Measurements from ENCODE around the gene PLEKHG4. TPM values are rescaled to one million over a fixed set of nuclear protein-coding genes. Genes with fewer than 3 reads are reported as not detected.

The PLEKHG4 gene
- polyA plus RNA-seq, 2 of the 4 experiments (the other 2 are of a cell fraction) = 10.0 to 15.9 TPM

DNA sequence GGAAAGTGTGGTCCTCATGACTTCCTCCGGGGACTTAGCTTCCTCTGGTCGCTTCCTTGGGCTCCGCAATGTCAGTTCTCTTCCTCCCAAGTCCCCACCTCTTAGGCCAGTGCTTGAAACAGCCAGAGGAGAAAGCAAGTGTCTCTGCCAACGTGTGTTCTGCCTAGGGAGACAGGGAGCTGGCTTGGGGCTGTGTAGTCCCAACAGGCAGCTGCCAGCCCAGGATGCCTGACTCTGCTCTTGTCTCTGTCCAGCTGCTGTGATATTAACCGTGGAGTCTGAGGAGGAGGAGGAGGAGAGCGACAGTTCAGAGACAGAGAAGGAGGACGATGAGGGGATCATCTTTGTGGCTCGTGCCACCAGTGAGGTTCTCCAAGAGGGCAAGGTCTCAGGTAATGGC lies 13.5 kb upstream of the PLEKHG4 start:
- Histone ChIP-seq H3K4me2 (no peak overlapping the region), H3K4me1 (peaks cover 12% of the 10 kb centered on the region), H3K4me3 (no peak overlapping the region), H3K9me3 (no peaks in the 10 kb centered on the region), H3K27ac (no peak overlapping the region)
- ChIA-PET POLR2A (interaction anchor here (1.2 kb wide), 1 partner anchor 20 kb away, joined by 6 read pairs; no protein-coding TSS in a partner anchor), CTCF (interaction anchor here (0.8 to 4.8 kb wide), 9 partner anchors 12 to 370 kb away, joined by 3 to 26 read pairs (median 4); partner anchors contain the start of genes FHOD1, PLEKHG4 and SLC9A5)
- no peak for TF ChIP-seq JUNB (IDR thresholded peaks at IDR 0.05)
- TF ChIP-seq HEYL (CRISPR knock-in tag; IDR thresholded peaks at IDR 0.05) = no peak
- no peak for ATAC-seq
- FAIRE-seq = no peak
- no peak for DNase-seq (ENCODE audit: low read depth in 1 of 2, low spot score in 1 of 2)
- 87% methylated on average over 8 of the region's 8 CpGs for WGBS (ENCODE audit: missing lambda C conversion rate)

DNA sequence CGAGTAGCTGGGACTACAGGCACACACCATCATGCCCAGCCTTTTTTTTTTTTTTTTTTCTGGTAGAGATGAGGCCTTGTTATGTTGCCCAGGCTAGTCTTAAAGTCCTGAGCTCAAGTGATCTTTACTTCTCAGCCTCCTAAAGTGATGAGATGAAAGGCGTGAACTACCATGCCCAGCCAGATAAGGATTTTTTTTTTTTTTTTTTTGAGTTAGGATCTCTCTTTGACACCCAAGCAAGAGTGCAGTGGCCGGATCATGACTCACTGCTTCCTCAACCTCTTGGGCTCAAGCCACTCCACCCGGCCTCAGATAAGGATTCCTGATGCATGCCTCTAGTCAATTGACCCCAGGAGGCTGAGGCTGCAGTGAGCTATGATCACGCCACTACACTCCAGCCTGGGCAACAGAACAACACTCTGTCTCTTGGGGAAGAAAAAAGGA lies 11.2 kb upstream of the PLEKHG4 start:
- TF ChIP-seq TP53 (CRISPR knock-in tag; IDR thresholded peaks at IDR 0.05) (no peak), FOSL2 (IDR thresholded peaks at IDR 0.05) (no peak), FOSL2 (CRISPR knock-in tag; IDR thresholded peaks at IDR 0.05) (peak; percentile 13; the same call in 1 of the 2 replicates)
- ChIA-PET POLR2A (interaction anchor here (0.6 to 0.9 kb wide), 5 partner anchors 10 to 220 kb away, joined by 4 to 9 read pairs (median 5); no protein-coding TSS in a partner anchor), CTCF (interaction anchor here (0.6 to 4.6 kb wide), 11 partner anchors 8 to 726 kb away, joined by 3 to 25 read pairs (median 5); partner anchors contain the start of gene PLEKHG4)
- FAIRE-seq = no peak
- peak; percentile 54 to 66; a peak in 3 of 6 replicates for ATAC-seq
- Histone ChIP-seq H3K9me3 (no peaks in the 10 kb centered on the region), H3K4me2 (no peak overlapping the region), H3K4me1 (peaks cover 12% of the 10 kb centered on the region), H3K4me3 (no peak overlapping the region), H3K27ac (0 out of 6 replicates have a peak overlapping the region, but pooled peaks of 1 of the 2 experiments have one; percentile 29)
- peak in 1 of 2 experiments; percentile 61 for DNase-seq (ENCODE audit: low read depth in 1 of 2, low spot score in 1 of 2)
- WGBS (ENCODE audit: missing lambda C conversion rate) = 48% methylated on average over 5 of the region's 5 CpGs

DNA sequence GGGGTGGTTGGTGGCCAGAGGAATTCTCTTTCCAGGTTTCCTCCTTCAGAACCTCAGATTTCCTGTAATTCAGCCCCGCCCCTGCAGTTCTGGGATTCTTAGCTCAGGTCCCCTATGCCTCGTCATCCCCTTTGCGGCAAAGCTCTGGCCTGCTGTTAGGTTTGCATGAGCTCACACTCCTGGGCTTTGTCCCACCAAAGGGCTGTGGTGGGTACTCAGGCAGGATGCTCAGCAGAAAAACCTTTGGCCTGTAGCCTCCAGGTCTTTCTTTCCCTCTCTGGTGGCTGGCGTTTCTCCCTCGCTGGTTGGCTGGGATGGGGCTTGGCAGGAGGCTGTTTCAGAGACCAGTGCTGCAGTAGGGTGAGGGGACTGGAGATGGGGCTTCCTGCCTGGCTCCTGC lies 9.6 kb upstream of the PLEKHG4 start:
- no peaks in the 10 kb centered on the region for H3K9me3 ChIP-seq
- no peak overlapping the region for H3K4me2 ChIP-seq
- FAIRE-seq (no peak), DNase-seq (ENCODE audit: low read depth in 1 of 2, low spot score in 1 of 2) (no peak), ATAC-seq (peak in 1 of 2 experiments; percentile 16; a peak in 3 of 6 replicates)
- no peak overlapping the region for H3K27ac ChIP-seq
- 86% methylated on average over 5 of the region's 5 CpGs for WGBS (ENCODE audit: missing lambda C conversion rate)
- H3K4me1 ChIP-seq = peaks cover 12% of the 10 kb centered on the region
- no peak for TF ChIP-seq RAD21 (conservative IDR thresholded peaks at IDR 0.05 in 1 of 2, IDR thresholded peaks at IDR 0.05 in 1 of 2)
- no peak for TF ChIP-seq JUN (IDR thresholded peaks at IDR 0.05)
- no peak for TF ChIP-seq CHD2 (IDR thresholded peaks at IDR 0.05; ENCODE audit: low read length, partially characterized antibody)
- TF ChIP-seq HOXB5 (CRISPR knock-in tag; IDR thresholded peaks at IDR 0.05) = no peak
- TF ChIP-seq, protein P1, sequence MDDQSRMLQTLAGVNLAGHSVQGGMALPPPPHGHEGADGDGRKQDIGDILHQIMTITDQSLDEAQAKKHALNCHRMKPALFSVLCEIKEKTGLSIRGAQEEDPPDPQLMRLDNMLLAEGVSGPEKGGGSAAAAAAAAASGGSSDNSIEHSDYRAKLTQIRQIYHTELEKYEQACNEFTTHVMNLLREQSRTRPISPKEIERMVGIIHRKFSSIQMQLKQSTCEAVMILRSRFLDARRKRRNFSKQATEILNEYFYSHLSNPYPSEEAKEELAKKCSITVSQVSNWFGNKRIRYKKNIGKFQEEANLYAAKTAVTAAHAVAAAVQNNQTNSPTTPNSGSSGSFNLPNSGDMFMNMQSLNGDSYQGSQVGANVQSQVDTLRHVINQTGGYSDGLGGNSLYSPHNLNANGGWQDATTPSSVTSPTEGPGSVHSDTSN (IDR thresholded peaks at IDR 0.05) = no peak
- no peak for TF ChIP-seq KDM1A (IDR thresholded peaks at IDR 0.05; ENCODE audit: low read depth)
- TF ChIP-seq MAZ (IDR thresholded peaks at IDR 0.05; ENCODE audit: borderline replicate concordance, low read depth, low read length) = no peak
- no peak for TF ChIP-seq FOSB (CRISPR knock-in tag; IDR thresholded peaks at IDR 0.05)
- TF ChIP-seq POLR2A (IDR thresholded peaks at IDR 0.05; ENCODE audit: low read length) = no peak
- TF ChIP-seq NPAS2 (CRISPR knock-in tag; IDR thresholded peaks at IDR 0.05; ENCODE audit: borderline replicate concordance) = no peak
- no peak for TF ChIP-seq ZNF302 (CRISPR knock-in tag; IDR thresholded peaks at IDR 0.05)
- TF ChIP-seq NR3C1 (IDR thresholded peaks at IDR 0.05) = no peak
- no peak for TF ChIP-seq CBX8 (IDR thresholded peaks at IDR 0.05)
- TF ChIP-seq JUNB (IDR thresholded peaks at IDR 0.05) = no peak
- no peak for TF ChIP-seq RNF2 (IDR thresholded peaks at IDR 0.05; ENCODE audit: borderline replicate concordance, low read depth)
- ChIA-PET POLR2A (interaction anchor here (0.9 to 1.1 kb wide), 2 partner anchors 10 to 22 kb away, joined by 3 to 5 read pairs; partner anchors contain the start of gene FHOD1), CTCF (interaction anchor here (0.5 to 4.6 kb wide), 8 partner anchors 9 to 196 kb away, joined by 3 to 25 read pairs (median 4); partner anchors contain the start of gene PLEKHG4)
- H3K4me3 ChIP-seq = no peak overlapping the region

DNA sequence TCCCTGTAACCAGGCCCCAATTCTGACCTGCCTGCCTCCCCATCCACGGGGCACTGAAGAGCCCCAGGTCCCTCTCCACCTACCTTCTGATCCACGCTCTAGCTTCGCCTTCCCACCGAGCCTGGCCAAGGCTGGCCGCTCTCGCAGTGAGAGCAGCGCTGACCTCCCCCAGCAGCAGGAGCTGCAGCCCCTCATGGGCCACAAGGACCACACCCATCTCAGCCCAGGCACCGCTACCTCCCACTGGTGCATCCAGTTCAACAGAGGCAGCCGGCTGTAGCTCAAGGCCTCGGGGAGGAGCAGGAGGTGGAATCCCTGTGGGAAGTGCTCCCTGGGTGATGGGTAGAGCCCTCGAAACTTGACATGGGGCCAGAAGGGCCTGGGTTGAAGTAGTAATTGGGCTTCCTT lies 8.4 kb upstream of the PLEKHG4 start:
- CTCF ChIA-PET = interaction anchor here (0.8 to 4.6 kb wide), 9 partner anchors 7 to 293 kb away, joined by 3 to 25 read pairs (median 4); partner anchors contain the start of gene PLEKHG4
- TF ChIP-seq JUNB (IDR thresholded peaks at IDR 0.05) (no peak), ZC3H11A (IDR thresholded peaks at IDR 0.05) (no peak), HDAC2 (IDR thresholded peaks at IDR 0.05) (no peak), NPAS2 (CRISPR knock-in tag; IDR thresholded peaks at IDR 0.05; ENCODE audit: borderline replicate concordance) (no peak), RAD21 (conservative IDR thresholded peaks at IDR 0.05 in 1 of 2, IDR thresholded peaks at IDR 0.05 in 1 of 2) (no peak), BHLHE40 (IDR thresholded peaks at IDR 0.05; ENCODE audit: low read depth, low read length) (no peak), POLR2AphosphoS2 (conservative IDR thresholded peaks at IDR 0.05; ENCODE audit: low read length) (no peak; the same call in 1 of the 2 replicates), HEYL (CRISPR knock-in tag; IDR thresholded peaks at IDR 0.05) (no peak), PHF8 (IDR thresholded peaks at IDR 0.05; ENCODE audit: borderline replicate concordance, low read depth) (no peak), RNF2 (IDR thresholded peaks at IDR 0.05; ENCODE audit: borderline replicate concordance, low read depth) (no peak), HOXA7 (CRISPR knock-in tag; IDR thresholded peaks at IDR 0.05) (no peak), ZNF302 (CRISPR knock-in tag; IDR thresholded peaks at IDR 0.05) (no peak), TP53 (CRISPR knock-in tag; IDR thresholded peaks at IDR 0.05) (no peak), SMC3 (IDR thresholded peaks at IDR 0.05) (no peak), KDM1A (IDR thresholded peaks at IDR 0.05; ENCODE audit: low read depth) (no peak), NFE2L2 (conservative IDR thresholded peaks at IDR 0.05; ENCODE audit: low read length) (no peak)
- FAIRE-seq = no peak
- Histone ChIP-seq H3K4me1 (peaks cover 12% of the 10 kb centered on the region), H3K4me2 (no peak overlapping the region), H3K27ac (0 out of 6 replicates have a peak overlapping the region, but pooled peaks of 1 of the 2 experiments have one; percentile 5), H3K4me3 (no peak overlapping the region), H3K9me3 (no peaks in the 10 kb centered on the region)
- DNase-seq (ENCODE audit: low read depth in 1 of 2, low spot score in 1 of 2) = no peak
- WGBS (ENCODE audit: missing lambda C conversion rate) = 91% methylated on average over 11 of the region's 11 CpGs
- ATAC-seq = peak in 1 of 2 experiments; percentile 17; a peak in 3 of 6 replicates
- POLR2A ChIA-PET = interaction anchor here (0.9 kb wide), 1 partner anchor 23 kb away, joined by 3 read pairs; the partner anchor contains the start of gene FHOD1

All from A549 (cell line).